Neutrophil (primary cell): ENCODE measurements around the gene LRCH1.

ENCODE experiments used
- H3K27ac ChIP-seq: fragments of 200-600 bp; sonication (generic); 2 replicates; pipeline ENCODE4 v1.5.1; 2016; ENCODE audit warnings: mild to moderate bottlenecking, moderate library complexity
- H3K27me3 ChIP-seq: fragments of 200-600 bp; sonication (generic); 2 replicates; pipeline ENCODE4 v1.6.0; 2016; ENCODE audit warnings: mild to moderate bottlenecking
- H3K36me3 ChIP-seq: fragments of 200-600 bp; sonication (generic); 2 replicates; pipeline ENCODE4 v1.5.1; 2017
- H3K4me1 ChIP-seq, 2 experiments: fragments of 200-600 bp in 1 of 2; sonication (generic) in 1 of 2; 1 replicate in 1 of 2; 2 replicates in 1 of 2; pipeline versions ENCODE4 v1.5.1 to v1.6.1; 2013 to 2016; ENCODE audit warnings: low read depth in 1 of 2, low read length in 1 of 2, mild to moderate bottlenecking in 1 of 2, moderate library complexity in 1 of 2; ENCODE audit not compliant: control insufficient read depth in 1 of 2, insufficient read depth in 1 of 2
- H3K4me3 ChIP-seq, 2 experiments: fragments of 200-600 bp in 1 of 2; sonication (generic) in 1 of 2; 1 replicate in 1 of 2; 2 replicates in 1 of 2; pipeline ENCODE4 v1.5.1; 2013 to 2016; ENCODE audit warnings: low read depth in 1 of 2, low read length in 1 of 2, mild to moderate bottlenecking in 1 of 2, moderate library complexity in 1 of 2
- H3K9me3 ChIP-seq: fragments of 200-600 bp; sonication (generic); 2 replicates; pipeline ENCODE4 v1.5.1; 2016
- TF ChIP-seq, protein P1 (sequence below): fragments of 200-600 bp; sonication (generic); IDR thresholded peaks from 2 replicates; pipeline ENCODE4 v1.5.1; 2016; ENCODE audit warnings: antibody characterized with exemption

LRCH1 gene

DNA sequence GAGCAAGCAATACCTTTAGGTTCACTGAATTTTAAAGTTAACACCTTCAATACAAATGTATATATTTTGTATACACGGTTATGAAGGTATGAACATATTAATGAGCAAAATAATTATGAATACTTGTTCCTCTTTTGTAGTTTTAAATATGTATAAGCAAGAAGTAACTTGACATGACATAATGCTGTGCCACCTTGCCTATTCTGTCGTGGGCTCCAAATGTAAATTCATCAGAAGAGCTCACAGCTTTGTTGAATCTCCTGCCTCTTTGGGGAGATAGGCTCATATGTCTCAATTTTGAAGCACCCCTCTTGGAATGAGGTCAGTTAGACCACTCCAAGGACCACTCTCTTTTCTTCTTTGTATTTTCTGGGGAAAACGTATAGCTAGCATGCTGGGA, 59.3 kb downstream of the LRCH1 start:
- Histone ChIP-seq H3K4me1 (peaks cover 6 to 11% of the 10 kb centered on the region in 2 experiments), H3K36me3 (no peaks in the 10 kb centered on the region), H3K27ac (no peak overlapping the region), H3K27me3 (no peaks in the 10 kb centered on the region), H3K9me3 (no peaks in the 10 kb centered on the region), H3K4me3 (no peak overlapping the region)
- TF ChIP-seq, protein P1, sequence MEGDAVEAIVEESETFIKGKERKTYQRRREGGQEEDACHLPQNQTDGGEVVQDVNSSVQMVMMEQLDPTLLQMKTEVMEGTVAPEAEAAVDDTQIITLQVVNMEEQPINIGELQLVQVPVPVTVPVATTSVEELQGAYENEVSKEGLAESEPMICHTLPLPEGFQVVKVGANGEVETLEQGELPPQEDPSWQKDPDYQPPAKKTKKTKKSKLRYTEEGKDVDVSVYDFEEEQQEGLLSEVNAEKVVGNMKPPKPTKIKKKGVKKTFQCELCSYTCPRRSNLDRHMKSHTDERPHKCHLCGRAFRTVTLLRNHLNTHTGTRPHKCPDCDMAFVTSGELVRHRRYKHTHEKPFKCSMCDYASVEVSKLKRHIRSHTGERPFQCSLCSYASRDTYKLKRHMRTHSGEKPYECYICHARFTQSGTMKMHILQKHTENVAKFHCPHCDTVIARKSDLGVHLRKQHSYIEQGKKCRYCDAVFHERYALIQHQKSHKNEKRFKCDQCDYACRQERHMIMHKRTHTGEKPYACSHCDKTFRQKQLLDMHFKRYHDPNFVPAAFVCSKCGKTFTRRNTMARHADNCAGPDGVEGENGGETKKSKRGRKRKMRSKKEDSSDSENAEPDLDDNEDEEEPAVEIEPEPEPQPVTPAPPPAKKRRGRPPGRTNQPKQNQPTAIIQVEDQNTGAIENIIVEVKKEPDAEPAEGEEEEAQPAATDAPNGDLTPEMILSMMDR = no peak

DNA sequence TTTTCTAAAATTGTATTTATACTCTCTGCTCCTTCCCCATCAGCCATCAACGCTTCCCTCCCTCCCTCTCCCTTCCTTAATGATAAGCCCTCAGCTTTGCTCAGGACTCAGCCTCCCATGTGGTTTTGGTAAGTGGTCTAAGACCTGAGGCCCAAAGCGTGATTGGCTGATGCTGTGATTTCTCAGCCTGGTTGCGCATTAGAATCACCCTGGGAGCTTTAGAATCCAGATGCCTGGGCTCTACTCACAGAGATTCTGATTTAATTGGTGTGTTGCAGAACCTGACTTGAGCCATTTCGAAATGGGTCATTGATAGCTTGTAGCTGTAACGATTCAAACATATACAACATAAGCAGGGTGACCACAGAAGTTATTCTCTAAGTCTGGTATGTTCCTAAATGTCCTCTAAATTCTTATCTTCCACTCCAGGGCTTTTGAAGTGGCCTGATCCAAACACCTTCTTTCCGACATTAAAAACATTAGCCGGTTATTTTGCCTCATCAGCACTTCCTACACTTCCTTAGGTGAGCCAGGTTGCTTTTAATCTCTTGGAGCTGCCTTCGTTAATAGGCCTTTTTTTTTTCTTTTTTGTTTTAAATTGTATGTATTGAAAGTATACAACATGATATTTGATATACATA, 60.6 kb downstream of the LRCH1 start:
- Histone ChIP-seq H3K27ac (no peak overlapping the region), H3K4me3 (no peak overlapping the region), H3K9me3 (no peaks in the 10 kb centered on the region), H3K36me3 (no peaks in the 10 kb centered on the region), H3K27me3 (no peaks in the 10 kb centered on the region), H3K4me1 (peaks cover 6 to 11% of the 10 kb centered on the region in 2 experiments)
- TF ChIP-seq, protein P1 = no peak

DNA sequence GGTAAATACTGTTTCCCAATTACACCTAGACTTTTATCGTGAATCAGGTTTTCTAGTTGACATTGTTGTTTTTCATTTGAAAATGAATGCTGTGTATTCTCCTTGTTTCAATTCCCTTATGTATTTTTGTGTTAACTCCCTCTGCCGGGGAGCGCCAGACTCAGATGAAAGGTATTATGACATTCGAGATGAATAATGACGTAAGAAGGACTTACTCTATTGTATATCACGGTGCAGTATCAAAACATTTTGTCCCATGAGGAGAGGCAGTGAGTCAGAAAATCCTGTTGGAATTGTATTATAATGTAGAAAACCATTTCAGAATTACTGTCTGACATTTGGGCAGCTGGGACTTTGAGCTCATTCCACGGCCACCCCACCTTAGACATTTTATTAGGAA, 61.6 kb downstream of the LRCH1 start:
- no peak overlapping the region for H3K4me3 ChIP-seq
- H3K27ac ChIP-seq = no peak overlapping the region
- TF ChIP-seq, protein P1 = no peak
- peaks cover 5 to 11% of the 10 kb centered on the region in 2 experiments for H3K4me1 ChIP-seq
- H3K36me3 ChIP-seq = no peaks in the 10 kb centered on the region
- H3K9me3 ChIP-seq = no peaks in the 10 kb centered on the region
- no peaks in the 10 kb centered on the region for H3K27me3 ChIP-seq

DNA sequence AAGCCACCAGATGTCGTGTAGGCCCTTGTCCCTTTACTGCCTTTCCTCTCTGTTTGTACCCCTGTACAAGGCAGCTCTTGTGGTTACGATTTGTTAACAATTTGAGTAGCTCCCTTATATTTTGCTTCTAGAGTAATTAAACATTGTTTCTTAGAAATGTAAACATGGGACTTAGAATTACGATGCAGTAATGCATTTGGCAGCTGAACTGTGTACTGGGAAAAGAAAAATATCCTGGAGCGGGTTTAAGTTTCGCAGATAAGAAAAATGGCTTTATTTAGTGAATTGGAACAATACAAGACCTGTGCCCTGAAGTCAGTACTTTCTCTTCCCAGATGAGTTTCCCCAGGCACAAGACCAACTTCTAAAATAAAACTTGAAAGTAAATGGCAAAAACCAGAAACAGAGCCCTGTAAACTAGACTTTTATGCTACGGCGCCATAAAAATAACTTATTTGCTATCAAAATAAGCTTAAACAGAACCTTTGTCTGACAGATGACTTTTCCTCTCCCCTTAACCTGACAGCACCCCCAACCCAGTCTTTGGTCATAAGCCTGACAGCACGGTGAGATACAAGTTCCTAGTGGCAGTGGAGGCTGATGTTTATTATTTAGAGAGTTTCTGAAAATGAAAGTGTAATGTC, 63.0 kb downstream of the LRCH1 start:
- Histone ChIP-seq H3K27ac (no peak overlapping the region), H3K9me3 (no peaks in the 10 kb centered on the region), H3K4me1 (peaks cover 0 to 2% of the 10 kb centered on the region in 2 experiments), H3K4me3 (no peak overlapping the region), H3K27me3 (no peaks in the 10 kb centered on the region), H3K36me3 (no peaks in the 10 kb centered on the region)
- TF ChIP-seq, protein P1 = no peak

DNA sequence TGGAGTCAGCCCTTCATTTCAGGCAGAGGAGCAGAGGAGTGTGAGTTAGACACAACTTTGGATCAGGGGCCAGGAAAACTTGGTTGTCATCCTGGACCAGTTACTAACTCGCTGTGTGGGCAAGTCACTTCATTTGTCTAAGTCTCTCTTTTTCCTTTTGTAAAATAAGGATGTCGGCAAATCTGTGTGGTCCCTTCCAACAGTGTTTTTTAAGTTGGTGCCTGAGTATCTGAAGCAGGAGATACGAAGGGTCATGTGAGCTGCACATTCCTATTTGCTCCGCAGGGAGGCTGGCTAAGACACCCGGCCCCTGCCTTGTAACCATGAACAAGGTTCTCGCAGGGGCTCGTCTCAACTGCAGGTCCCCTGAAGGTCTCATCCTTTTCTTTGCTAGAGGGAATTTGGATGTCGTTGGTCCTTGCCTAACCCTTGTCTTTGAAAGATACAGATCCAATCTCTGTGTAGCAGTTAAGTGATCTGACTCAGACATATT, 64.3 kb downstream of the LRCH1 start:
- TF ChIP-seq, protein P1 = no peak
- no peaks in the 10 kb centered on the region for H3K4me1 ChIP-seq
- no peaks in the 10 kb centered on the region for H3K27me3 ChIP-seq
- no peak overlapping the region for H3K4me3 ChIP-seq
- H3K9me3 ChIP-seq = no peaks in the 10 kb centered on the region
- H3K36me3 ChIP-seq = no peaks in the 10 kb centered on the region
- no peak overlapping the region for H3K27ac ChIP-seq
